Measurements from ENCODE around the gene PDE1A.

PDE1A gene

GRCh38 chr2:182302174-182302573, 124.7 kb downstream of the PDE1A start:
- TF ChIP-seq FOXP2 (optimal IDR thresholded peaks at IDR 0.05; ENCODE audit: borderline replicate concordance, extremely low read depth, extremely low read length, insufficient read depth) = no peak

- TF ChIP-seq POLR2AphosphoS5 (IDR thresholded peaks at IDR 0.05; ENCODE audit: low read depth, low read length) (no peak), TAF1 (IDR thresholded peaks at IDR 0.05; ENCODE audit: borderline replicate concordance, insufficient read depth, low read length) (no peak), REST (IDR thresholded peaks at IDR 0.05; ENCODE audit: insufficient read depth in 1 of 2, low read depth in 2 of 2, low read length in 2 of 2) (no peak), FOXP2 (optimal IDR thresholded peaks at IDR 0.05; ENCODE audit: borderline replicate concordance, extremely low read depth, extremely low read length, insufficient read depth) (no peak), SIN3A (IDR thresholded peaks at IDR 0.05; ENCODE audit: borderline replicate concordance, insufficient read depth, low read length) (no peak)
These were observed 125.7 kb downstream of the PDE1A start for GRCh38 chr2:182301093-182301492.

- no peak for TF ChIP-seq SIN3A (IDR thresholded peaks at IDR 0.05; ENCODE audit: borderline replicate concordance, insufficient read depth, low read length)
- TF ChIP-seq TAF1 (IDR thresholded peaks at IDR 0.05; ENCODE audit: borderline replicate concordance, insufficient read depth, low read length) = no peak
- no peak for TF ChIP-seq FOXP2 (optimal IDR thresholded peaks at IDR 0.05; ENCODE audit: borderline replicate concordance, extremely low read depth, extremely low read length, insufficient read depth)
- no peak for TF ChIP-seq REST (IDR thresholded peaks at IDR 0.05; ENCODE audit: insufficient read depth in 1 of 2, low read depth in 2 of 2, low read length in 2 of 2)
- no peak for TF ChIP-seq POLR2AphosphoS5 (IDR thresholded peaks at IDR 0.05; ENCODE audit: low read depth, low read length)
These were observed 126.2 kb downstream of the PDE1A start for GRCh38 chr2:182300608-182301007.

GRCh38 chr2:182299632-182300031, 127.2 kb downstream of the PDE1A start:
- TF ChIP-seq POLR2AphosphoS5 (IDR thresholded peaks at IDR 0.05; ENCODE audit: low read depth, low read length) (no peak), REST (IDR thresholded peaks at IDR 0.05; ENCODE audit: insufficient read depth in 1 of 2, low read depth in 2 of 2, low read length in 2 of 2) (no peak), SIN3A (IDR thresholded peaks at IDR 0.05; ENCODE audit: borderline replicate concordance, insufficient read depth, low read length) (no peak), FOXP2 (optimal IDR thresholded peaks at IDR 0.05; ENCODE audit: borderline replicate concordance, extremely low read depth, extremely low read length, insufficient read depth) (no peak), TAF1 (IDR thresholded peaks at IDR 0.05; ENCODE audit: borderline replicate concordance, insufficient read depth, low read length) (no peak)

GRCh38 chr2:182298456-182298855, 128.4 kb downstream of the PDE1A start:
- TF ChIP-seq TAF1 (IDR thresholded peaks at IDR 0.05; ENCODE audit: borderline replicate concordance, insufficient read depth, low read length) (no peak), POLR2AphosphoS5 (IDR thresholded peaks at IDR 0.05; ENCODE audit: low read depth, low read length) (no peak), SIN3A (IDR thresholded peaks at IDR 0.05; ENCODE audit: borderline replicate concordance, insufficient read depth, low read length) (no peak), REST (IDR thresholded peaks at IDR 0.05; ENCODE audit: insufficient read depth in 1 of 2, low read depth in 2 of 2, low read length in 2 of 2) (no peak), FOXP2 (optimal IDR thresholded peaks at IDR 0.05; ENCODE audit: borderline replicate concordance, extremely low read depth, extremely low read length, insufficient read depth) (no peak)
